Upper lobe of left lung (tissue), 4 donors: Measurements from ENCODE around the gene PARVB.

Experiments used
- EP300 ChIP-seq, 4 donors: sonication (generic); formaldehyde crosslinking; IDR thresholded peaks; one replicate each; pipeline ENCODE4 v1.5.1; 2017; ENCODE audit warnings: antibody characterized with exemption in 4 of 4, control low read depth in 2 of 4
- POLR2A ChIP-seq, 4 donors: fragments of 450-650 bp; IDR thresholded peaks; one replicate each; pipeline ENCODE4 v1.5.1; 2016 to 2017; ENCODE audit warnings: antibody characterized with exemption in 4 of 4, mild to moderate bottlenecking in 2 of 4
- POLR2AphosphoS5 ChIP-seq, 2 donors: sonication (generic); formaldehyde crosslinking; IDR thresholded peaks; one replicate each; pipeline ENCODE4 v1.5.1; 2017; ENCODE audit warnings: antibody characterized with exemption in 2 of 2
- TF ChIP-seq, protein P1 (sequence below), 6 experiments: fragments of 450-650 bp in 4 of 6; fragments of 200-600 bp in 2 of 6; sonication (generic) in 2 of 6; IDR thresholded peaks; one replicate each; pipeline ENCODE4 v1.5.1; 2016 to 2019; ENCODE audit warnings: antibody characterized with exemption in 6 of 6

DNA sequence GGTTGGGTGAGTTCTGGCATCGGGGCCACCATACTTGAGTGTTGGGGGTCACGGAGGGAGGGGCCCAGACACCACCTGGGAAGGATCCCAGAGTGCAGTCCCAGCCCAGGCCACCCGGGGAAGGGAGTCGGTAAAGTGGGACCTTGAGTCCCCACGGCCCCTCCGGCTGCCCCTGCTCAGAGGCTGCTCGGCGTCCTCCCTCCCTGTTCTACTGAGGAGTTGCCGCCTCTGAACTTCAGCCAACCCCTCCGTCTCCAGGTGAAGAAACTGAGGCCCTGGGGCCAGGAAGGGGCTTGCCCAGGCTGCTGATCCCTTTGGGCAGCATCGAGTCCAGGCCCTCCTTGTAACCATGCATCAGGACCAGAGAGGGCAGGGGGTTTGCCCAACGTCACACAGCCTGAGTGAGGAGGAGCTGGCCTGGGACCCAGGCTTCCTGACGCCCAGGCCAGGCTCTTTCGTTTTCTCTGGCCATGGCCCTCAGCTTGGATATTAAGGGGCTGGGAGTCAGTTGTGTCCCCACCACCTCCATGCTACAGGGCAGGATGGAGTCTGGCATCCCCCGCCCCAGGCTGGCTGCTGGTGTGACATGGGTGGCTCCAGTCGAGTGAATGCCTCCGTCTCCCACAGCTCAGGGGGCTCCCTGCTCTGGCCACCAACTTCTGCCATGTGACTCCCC, 157.9 kb downstream of the PARVB start:
- TF ChIP-seq EP300 (IDR thresholded peaks at IDR 0.05) (no peak), POLR2A (IDR thresholded peaks at IDR 0.05) (peak in 1 of 4 donors; percentile 34), POLR2AphosphoS5 (IDR thresholded peaks at IDR 0.05) (no peak)
- TF ChIP-seq, protein P1, sequence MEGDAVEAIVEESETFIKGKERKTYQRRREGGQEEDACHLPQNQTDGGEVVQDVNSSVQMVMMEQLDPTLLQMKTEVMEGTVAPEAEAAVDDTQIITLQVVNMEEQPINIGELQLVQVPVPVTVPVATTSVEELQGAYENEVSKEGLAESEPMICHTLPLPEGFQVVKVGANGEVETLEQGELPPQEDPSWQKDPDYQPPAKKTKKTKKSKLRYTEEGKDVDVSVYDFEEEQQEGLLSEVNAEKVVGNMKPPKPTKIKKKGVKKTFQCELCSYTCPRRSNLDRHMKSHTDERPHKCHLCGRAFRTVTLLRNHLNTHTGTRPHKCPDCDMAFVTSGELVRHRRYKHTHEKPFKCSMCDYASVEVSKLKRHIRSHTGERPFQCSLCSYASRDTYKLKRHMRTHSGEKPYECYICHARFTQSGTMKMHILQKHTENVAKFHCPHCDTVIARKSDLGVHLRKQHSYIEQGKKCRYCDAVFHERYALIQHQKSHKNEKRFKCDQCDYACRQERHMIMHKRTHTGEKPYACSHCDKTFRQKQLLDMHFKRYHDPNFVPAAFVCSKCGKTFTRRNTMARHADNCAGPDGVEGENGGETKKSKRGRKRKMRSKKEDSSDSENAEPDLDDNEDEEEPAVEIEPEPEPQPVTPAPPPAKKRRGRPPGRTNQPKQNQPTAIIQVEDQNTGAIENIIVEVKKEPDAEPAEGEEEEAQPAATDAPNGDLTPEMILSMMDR (IDR thresholded peaks at IDR 0.05): peak in 2 of 6 experiments; percentile 18 to 37
